Measurements from ENCODE around the gene CHRNA3. TPM values are rescaled to one million over a fixed set of nuclear protein-coding genes. Genes with fewer than 3 reads are reported as not detected.

The CHRNA3 gene
- not detected in 2 replicates for total RNA-seq

DNA sequence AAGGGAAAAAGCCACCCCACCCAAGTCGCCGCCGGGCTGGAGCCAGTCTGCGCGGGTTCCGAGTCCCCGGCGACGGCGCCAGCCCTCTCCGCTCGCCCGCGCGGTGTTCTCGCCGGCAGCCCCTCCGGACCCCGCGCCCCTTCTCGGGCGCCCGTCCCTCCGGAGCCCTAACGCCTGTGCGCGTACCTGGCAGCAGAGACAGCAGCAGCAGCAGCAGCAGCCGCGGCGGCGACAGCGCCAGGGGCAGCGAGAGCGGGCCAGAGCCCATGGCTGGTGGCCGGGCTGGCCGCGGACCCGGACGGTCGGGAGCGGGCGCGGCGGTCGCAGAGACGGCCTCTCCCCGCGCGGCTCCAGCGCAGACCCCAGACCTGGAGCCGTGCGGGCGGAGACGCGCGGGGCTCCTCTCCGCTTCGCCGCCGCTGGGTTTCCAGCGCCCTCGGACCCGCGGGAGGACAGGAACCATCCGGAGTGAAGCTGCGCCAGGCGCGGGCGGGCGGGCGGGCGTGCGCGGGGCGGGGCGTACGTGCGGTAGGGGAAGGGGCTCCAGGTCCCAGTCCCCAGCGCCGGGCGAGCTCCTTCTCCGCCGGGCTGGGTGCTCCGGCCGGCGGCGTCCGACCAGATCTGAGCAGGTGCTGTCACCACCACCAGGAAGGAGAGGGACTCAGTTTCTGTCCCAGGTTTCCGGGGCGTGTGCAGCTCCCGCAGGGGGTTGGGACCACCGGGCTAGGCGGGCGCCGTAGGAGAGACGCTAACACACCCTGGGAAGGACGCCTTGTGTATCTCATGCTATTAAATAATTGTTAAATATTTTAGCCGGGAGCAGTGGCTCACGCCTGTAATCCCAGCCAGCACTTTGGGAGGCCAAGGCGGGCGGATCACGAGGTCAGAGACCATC lies at the start of gene CHRNA3:
Gene CHRNA3 (minus strand): TSS at position 470 of the 895 bp plus-strand sequence. CDS start 202 bp downstream, at position 268.
- Mint-ChIP-seq H3K27me3 (peaks cover 44% of the 10 kb centered on the region), H3K4me1 (peaks cover 2% of the 10 kb centered on the region), H3K27ac (no peak within 1 kb of the TSS), H3K9me3 (no peaks in the 10 kb centered on the region), H3K4me3 (peak within 1 kb of the TSS; percentile 32), H3K36me3 (ENCODE audit: low read depth) (no peaks in the 10 kb centered on the region)
- no peak for DNase-seq
- intact Hi-C loops (cut with micrococcal nuclease): no loop called here

DNA sequence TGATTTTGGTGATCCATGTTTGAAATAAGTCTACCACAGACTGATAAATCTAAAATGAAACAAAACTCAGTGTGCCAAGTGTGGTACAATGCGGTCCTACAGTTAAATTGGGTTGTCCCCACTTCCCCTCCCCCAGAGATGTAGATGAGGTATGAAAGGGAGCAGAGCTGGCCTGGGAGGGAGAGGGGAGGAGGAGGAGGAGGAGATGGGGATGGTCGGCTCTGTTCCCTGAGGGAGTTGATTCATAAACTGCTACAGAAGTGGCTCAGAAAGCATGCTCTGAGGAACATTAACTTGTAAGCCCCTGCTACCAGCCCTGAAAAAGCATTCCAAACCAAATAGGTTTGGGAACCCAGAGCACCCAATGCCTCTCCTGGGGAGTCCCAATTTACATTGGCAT lies 48.2 kb upstream of the CHRNA3 start:
- H3K27ac Mint-ChIP-seq: no peak overlapping the region
- no peaks in the 10 kb centered on the region for H3K9me3 Mint-ChIP-seq
- H3K27me3 Mint-ChIP-seq: peaks cover 4% of the 10 kb centered on the region
- H3K4me1 Mint-ChIP-seq: no peaks in the 10 kb centered on the region
- DNase-seq: no peak
- intact Hi-C loops (cut with micrococcal nuclease): no loop called here
- H3K4me3 Mint-ChIP-seq: no peak overlapping the region
- H3K36me3 Mint-ChIP-seq (ENCODE audit: low read depth): no peaks in the 10 kb centered on the region

DNA sequence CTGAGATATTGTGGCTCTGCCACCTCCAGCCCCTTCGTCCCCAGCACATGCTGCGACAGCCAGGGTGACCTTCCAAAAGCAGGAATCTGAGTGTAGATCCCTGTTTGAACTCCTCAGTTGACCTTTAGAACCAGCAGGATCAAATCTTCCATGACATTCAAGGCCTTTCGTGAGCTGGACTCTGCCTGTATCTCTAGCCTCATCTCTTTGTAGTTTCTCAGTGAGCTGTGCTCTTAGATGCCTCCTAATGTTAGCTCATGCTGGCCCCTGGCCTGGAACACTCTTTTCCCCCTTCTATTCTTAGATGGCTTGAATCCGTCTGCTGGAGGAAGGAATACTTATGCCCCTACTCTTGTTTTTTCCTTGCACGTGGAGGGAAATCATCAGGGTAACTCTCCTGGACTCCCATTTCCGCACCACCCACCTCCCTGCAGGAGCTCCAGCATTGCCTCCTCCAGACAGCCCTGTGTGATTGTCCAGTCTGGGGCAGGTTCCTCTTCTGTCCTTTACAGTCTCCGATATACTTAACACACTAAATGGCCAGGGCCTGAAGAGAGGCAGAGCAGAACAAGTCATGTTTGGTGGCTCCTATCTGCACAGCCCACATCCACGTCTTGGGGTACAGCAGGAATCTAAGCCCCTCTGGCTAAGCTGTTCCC lies 46.9 kb upstream of the CHRNA3 start:
- intact Hi-C loops (cut with micrococcal nuclease): no loop called here
- Mint-ChIP-seq H3K36me3 (ENCODE audit: low read depth) (no peaks in the 10 kb centered on the region), H3K27ac (no peak overlapping the region), H3K4me3 (no peak overlapping the region), H3K27me3 (peaks cover 4% of the 10 kb centered on the region), H3K4me1 (no peaks in the 10 kb centered on the region), H3K9me3 (no peaks in the 10 kb centered on the region)
- DNase-seq: no peak

DNA sequence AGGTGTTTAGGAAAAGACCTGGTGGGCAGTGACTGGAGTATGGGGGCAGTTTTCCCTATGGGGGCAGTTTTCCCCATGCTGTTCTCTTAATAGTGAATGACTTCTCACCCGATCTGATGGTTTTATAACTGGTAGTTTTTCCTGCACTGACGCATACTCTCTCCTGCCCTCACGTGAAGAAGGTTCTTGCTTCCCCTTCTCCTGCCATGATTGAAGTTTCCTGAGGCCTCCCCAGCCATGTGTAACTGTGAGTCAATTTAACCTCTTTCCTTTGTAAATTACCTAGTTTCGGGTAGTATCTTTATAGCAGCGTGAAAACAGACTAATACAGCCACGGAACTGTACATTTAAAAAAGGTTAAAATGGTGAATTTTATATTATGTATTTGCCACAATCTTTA lies 45.2 kb upstream of the CHRNA3 start:
- Mint-ChIP-seq H3K4me1 (no peaks in the 10 kb centered on the region), H3K9me3 (no peaks in the 10 kb centered on the region), H3K27ac (no peak overlapping the region), H3K36me3 (ENCODE audit: low read depth) (no peaks in the 10 kb centered on the region), H3K27me3 (peaks cover 4% of the 10 kb centered on the region), H3K4me3 (no peak overlapping the region)
- DNase-seq: no peak
- intact Hi-C loops (cut with micrococcal nuclease): no loop called here

DNA sequence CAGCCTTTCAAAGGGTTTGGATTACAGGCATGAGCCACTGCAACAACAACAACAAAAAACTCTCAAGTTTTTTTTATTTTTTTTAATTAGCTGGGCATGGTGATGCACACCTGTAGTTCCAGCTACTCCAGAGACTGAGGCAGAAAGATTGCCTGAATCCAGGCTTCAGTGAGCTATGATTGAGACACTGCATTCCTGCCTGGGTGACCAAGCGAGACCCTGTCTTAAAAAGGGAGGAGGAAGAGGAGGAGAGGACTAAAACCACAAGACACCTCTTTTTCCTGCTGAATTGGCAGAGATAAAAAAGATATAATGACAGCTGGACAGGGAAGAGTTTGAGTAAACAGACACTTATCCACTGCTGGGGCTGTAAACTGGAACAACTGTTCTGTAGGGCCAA lies 42.9 kb upstream of the CHRNA3 start:
- no peak overlapping the region for H3K4me3 Mint-ChIP-seq
- H3K36me3 Mint-ChIP-seq (ENCODE audit: low read depth): no peaks in the 10 kb centered on the region
- no peak for DNase-seq
- H3K27ac Mint-ChIP-seq: no peak overlapping the region
- intact Hi-C loops (cut with micrococcal nuclease): no loop called here
- peaks cover 4% of the 10 kb centered on the region for H3K27me3 Mint-ChIP-seq
- no peaks in the 10 kb centered on the region for H3K4me1 Mint-ChIP-seq
- no peaks in the 10 kb centered on the region for H3K9me3 Mint-ChIP-seq

DNA sequence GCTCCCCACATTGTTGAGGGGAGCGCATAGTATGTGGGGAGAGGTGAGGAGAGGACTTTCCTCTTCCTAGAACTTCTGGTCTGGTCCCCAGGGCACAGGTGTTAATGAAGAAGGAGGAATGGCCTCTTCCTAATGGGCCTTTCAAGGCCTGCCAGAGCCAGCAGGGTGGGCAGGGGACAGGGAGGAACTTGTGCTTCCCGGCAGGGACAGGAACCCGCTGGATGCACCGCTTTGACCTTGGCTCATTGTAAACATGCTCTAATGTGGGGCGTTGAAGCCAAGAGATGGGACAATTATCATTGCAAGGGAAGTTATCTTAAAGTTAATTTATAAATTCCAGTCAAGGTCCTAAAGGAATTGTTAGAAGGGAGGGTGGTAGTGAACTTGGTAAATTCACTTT lies 41.2 kb upstream of the CHRNA3 start:
- no peak for DNase-seq
- Mint-ChIP-seq H3K9me3 (no peaks in the 10 kb centered on the region), H3K4me1 (no peaks in the 10 kb centered on the region), H3K4me3 (no peak overlapping the region), H3K36me3 (ENCODE audit: low read depth) (no peaks in the 10 kb centered on the region), H3K27ac (no peak overlapping the region), H3K27me3 (peaks cover 4% of the 10 kb centered on the region)
- intact Hi-C loops (cut with micrococcal nuclease): no loop called here

DNA sequence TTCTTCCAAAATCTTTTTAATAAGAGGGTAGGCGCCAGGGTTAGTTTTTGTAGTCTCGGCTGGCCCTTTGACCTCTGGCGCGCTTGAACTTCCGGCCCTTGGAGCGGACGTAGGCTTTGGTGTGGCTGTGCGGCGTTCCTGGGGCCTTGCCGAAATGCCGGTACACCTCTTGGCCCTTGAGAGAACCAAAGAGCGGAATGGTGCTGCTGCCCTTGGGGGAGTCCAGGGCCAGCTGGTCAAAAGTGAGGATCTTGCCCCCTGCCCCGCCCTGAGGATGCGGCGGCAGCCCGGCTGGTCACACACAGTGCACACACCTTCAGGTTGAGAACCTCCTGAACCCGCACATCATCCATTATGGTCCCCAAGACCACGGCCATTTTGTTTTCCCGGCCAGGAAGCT lies 40.2 kb upstream of the CHRNA3 start:
- H3K27me3 Mint-ChIP-seq: peaks cover 4% of the 10 kb centered on the region
- H3K4me1 Mint-ChIP-seq: no peaks in the 10 kb centered on the region
- no peak overlapping the region for H3K4me3 Mint-ChIP-seq
- no peak overlapping the region for H3K27ac Mint-ChIP-seq
- H3K36me3 Mint-ChIP-seq (ENCODE audit: low read depth): no peaks in the 10 kb centered on the region
- DNase-seq: no peak
- intact Hi-C loops (cut with micrococcal nuclease): no loop called here
- H3K9me3 Mint-ChIP-seq: no peaks in the 10 kb centered on the region

DNA sequence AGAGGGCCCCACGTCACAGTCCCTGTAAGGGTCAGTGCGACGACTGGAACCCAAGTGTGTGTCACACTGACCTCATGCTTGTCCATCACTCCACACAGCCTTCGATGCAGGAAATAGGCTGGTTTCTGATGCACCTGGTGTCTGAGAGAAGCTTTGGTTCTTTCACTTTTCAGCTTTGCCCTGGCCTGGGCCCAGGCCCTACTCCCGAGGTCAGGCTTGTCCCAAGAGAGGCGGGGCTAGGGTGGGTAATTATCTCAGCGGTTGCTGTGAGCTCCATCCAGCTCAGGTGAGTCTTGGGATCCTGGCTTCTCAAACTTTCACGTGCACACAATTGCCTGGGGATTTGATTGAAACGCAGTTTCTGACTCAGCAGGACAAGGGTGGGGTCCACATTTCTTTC lies 39.8 kb upstream of the CHRNA3 start:
- intact Hi-C loops (cut with micrococcal nuclease): no loop called here
- no peak overlapping the region for H3K4me3 Mint-ChIP-seq
- H3K27me3 Mint-ChIP-seq: peaks cover 3% of the 10 kb centered on the region
- no peaks in the 10 kb centered on the region for H3K36me3 Mint-ChIP-seq (ENCODE audit: low read depth)
- H3K9me3 Mint-ChIP-seq: no peaks in the 10 kb centered on the region
- DNase-seq: no peak
- no peak overlapping the region for H3K27ac Mint-ChIP-seq
- H3K4me1 Mint-ChIP-seq: no peaks in the 10 kb centered on the region

DNA sequence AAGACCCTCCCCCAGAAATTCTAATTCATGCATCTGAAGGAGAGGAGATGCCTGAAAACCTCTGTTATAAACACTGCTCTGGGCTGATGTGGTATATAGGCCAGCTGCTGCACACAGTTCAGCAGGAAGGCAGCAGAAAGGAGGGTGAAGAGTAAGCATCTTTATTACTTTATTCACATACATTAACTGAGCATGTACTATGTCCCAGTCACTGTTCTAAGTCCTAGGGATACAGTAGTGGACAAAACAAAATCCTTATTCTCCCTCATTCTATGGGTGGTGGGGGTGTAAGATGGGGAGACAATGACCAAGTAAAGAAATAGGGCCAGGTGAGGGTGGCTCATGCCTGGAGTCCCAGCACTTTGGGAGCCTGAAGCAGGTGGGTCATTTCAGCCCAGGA lies 38.0 kb upstream of the CHRNA3 start:
- peaks cover 10% of the 10 kb centered on the region for H3K27me3 Mint-ChIP-seq
- H3K4me1 Mint-ChIP-seq: no peaks in the 10 kb centered on the region
- no peak for DNase-seq
- no peaks in the 10 kb centered on the region for H3K36me3 Mint-ChIP-seq (ENCODE audit: low read depth)
- H3K4me3 Mint-ChIP-seq: no peak overlapping the region
- no peaks in the 10 kb centered on the region for H3K9me3 Mint-ChIP-seq
- intact Hi-C loops (cut with micrococcal nuclease): no loop called here
- H3K27ac Mint-ChIP-seq: no peak overlapping the region

DNA sequence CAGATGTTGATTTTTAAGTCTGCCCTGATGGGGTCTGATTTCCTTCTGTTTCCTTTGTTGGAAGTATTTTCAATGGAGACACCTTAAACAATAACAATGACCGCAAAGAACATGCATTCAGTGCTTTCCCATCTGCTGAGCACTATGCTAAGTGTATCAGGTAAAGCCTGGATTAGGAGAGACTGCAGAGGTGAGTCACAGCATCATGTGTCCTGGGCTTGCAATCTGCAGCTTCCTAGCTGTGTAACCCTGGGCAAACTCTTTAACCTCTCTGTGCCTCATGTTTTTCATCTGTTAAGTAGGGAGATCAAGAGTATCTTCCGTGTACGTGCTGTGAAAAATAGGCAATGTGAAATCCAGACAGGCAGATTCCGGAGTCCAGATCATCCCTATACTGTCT lies 33.5 kb upstream of the CHRNA3 start:
- Mint-ChIP-seq H3K27me3 (peaks cover 12% of the 10 kb centered on the region), H3K27ac (no peak overlapping the region), H3K4me3 (no peak overlapping the region), H3K36me3 (ENCODE audit: low read depth) (no peaks in the 10 kb centered on the region), H3K9me3 (no peaks in the 10 kb centered on the region), H3K4me1 (no peaks in the 10 kb centered on the region)
- intact Hi-C loops (cut with micrococcal nuclease): no loop called here
- no peak for DNase-seq

DNA sequence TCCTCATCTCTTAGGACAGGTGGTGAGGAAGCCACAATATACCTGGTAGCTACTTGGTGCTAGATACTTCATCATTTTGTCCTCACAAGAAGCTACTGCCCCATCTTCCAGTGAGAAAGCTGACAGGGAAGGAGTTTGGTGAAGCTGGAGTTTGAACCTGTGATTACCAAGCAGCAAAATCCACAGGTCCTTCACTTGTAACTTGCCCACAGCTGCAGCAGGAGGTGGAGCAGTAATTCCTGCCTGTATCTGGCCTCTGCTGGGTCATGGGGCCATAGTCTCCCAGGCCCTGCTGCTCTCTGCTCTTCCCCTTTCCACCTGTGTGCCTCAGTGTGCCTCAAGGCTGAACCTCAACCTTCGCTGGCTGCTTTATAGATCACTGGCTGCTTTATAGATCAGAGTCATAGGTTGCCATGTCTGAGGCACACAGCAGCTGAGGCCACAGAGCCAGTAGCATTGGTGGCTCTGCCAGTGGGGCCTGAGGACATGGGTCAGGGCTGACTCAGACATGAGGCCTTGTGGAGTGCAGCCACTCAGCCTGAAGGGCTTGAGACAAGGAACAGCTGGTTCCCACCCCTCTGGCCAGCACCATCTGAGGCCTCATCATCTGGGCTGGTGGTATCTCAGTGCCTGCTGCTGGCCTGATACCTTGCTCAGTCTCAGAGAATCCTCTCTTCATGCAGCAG lies 31.3 kb upstream of the CHRNA3 start:
- Mint-ChIP-seq H3K36me3 (ENCODE audit: low read depth) (no peaks in the 10 kb centered on the region), H3K4me1 (no peaks in the 10 kb centered on the region), H3K9me3 (no peaks in the 10 kb centered on the region), H3K27ac (no peak overlapping the region), H3K27me3 (peaks cover 10% of the 10 kb centered on the region), H3K4me3 (no peak overlapping the region)
- no peak for DNase-seq
- intact Hi-C loops (cut with micrococcal nuclease): no loop called here

DNA sequence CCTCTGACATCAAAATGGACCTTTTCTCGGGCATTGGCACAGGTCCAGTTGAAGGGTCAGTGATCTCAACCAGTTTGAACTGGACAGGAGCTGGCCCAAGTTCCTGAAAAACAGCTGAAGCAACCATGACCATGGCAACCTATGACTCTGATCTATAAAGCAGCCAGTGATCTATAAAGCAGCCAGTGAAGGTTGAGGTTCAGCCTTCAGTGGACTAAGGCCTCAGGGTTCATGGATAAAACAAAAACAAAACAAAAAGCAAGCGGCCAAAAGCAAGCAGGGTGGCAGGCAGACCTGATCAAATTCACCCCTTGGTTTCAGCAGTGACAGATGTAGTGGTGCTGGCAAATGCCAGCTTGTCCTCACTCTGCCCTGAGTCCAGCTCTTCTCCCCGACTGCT lies 30.2 kb upstream of the CHRNA3 start:
- Mint-ChIP-seq H3K27ac (no peak overlapping the region), H3K4me3 (no peak overlapping the region), H3K27me3 (peaks cover 9% of the 10 kb centered on the region), H3K9me3 (no peaks in the 10 kb centered on the region), H3K4me1 (no peaks in the 10 kb centered on the region), H3K36me3 (ENCODE audit: low read depth) (no peaks in the 10 kb centered on the region)
- no peak for DNase-seq
- intact Hi-C loops (cut with micrococcal nuclease): no loop called here

DNA sequence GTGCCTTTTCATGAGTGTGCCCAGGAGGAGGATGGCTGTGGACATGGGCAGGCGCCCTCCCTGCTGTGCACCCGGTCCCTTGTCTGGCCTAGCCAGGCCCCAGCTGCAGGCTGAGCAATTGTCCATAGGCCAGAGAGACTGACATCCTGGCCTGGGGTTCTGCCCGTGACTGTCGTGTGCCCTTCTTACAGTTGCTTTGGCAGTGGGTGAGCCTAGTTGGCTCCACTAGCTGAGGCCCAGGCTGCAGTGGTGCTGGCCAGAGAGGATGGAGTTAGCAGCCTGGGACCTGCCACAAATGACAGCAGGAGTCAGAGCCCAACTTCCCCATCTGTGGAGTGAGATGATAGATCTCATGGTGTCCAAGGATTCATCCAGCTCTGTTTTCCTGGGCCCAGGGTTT lies 29.2 kb upstream of the CHRNA3 start:
- Mint-ChIP-seq H3K9me3 (no peaks in the 10 kb centered on the region), H3K36me3 (ENCODE audit: low read depth) (no peaks in the 10 kb centered on the region), H3K27ac (no peak overlapping the region), H3K4me3 (no peak overlapping the region), H3K4me1 (no peaks in the 10 kb centered on the region), H3K27me3 (peaks cover 8% of the 10 kb centered on the region)
- intact Hi-C loops (cut with micrococcal nuclease): no loop called here
- DNase-seq: no peak

DNA sequence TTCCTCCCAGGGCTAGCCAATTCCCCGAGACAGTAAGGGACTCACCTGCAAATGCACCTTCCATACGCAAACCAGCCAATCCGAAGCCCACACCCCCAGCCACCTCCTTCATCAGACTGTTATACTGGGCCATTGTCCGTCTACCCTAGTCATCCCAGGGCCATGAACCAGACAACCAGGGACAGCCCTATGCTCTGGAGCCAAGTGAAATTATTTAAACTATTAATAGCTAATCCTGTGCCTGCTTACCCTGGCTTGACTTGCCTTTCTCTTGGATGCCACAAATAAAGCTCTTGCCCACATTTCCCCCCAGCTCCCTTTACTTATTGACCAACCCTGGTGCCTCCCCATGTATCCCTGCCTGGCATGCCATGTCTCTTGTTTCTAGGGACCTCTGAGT lies 24.2 kb upstream of the CHRNA3 start:
- no peak for DNase-seq
- Mint-ChIP-seq H3K4me3 (no peak overlapping the region), H3K27ac (no peak overlapping the region), H3K9me3 (no peaks in the 10 kb centered on the region), H3K27me3 (peaks cover 12% of the 10 kb centered on the region), H3K36me3 (ENCODE audit: low read depth) (no peaks in the 10 kb centered on the region), H3K4me1 (peaks cover 7% of the 10 kb centered on the region)
- intact Hi-C loops (cut with micrococcal nuclease): no loop called here
